HepG2 (cell line): ENCODE data around the gene PDCL3. TPM values are rescaled to one million over a fixed set of nuclear protein-coding genes. Genes with fewer than 3 reads are reported as not detected.

Experiments
- ATAC-seq: fragments of 200-7000 bp; cut with Tn5 transposase; 3 replicates; pipeline ENCODE4 v1.9.1; 2020; ENCODE audit warnings: mild to moderate bottlenecking, moderate library complexity
- BruUV-seq: library from RNA; stranded (reverse); fragments of 400-500 nt; replicated peaks from 2 replicates; lab custom pipeline; 2021; lab: Mats Ljungman, UMichigan
- CTCF ChIA-PET: fragments of 300-600 bp; formaldehyde crosslinking; extraction: SDS; loops from one replicate; lab custom pipeline; 2021; ENCODE audit warnings: low total read pairs, inconsistent platforms, low intra/inter-chr PET ratio; lab: Yijun Ruan, JAX
- POLR2A ChIA-PET: fragments of 350-600 bp; sonication (Branson Sonifier 250); formaldehyde crosslinking; loops from one replicate; lab custom pipeline; 2020; ENCODE audit warnings: antibody characterized with exemption, inconsistent platforms; lab: Yijun Ruan, JAX
- DNase-seq: peaks from one replicate; pipeline ENCODE4 v3.0.0-alpha.2; 2015; ENCODE audit warnings: low spot score
- FAIRE-seq: peaks from 3 replicates; lab custom pipeline; 2011; peaks lifted over from hg19 to GRCh38; lab: Jason Lieb, UNC
- H2AFZ ChIP-seq: one replicate; pipeline ENCODE4 v1.6.1; 2011; ENCODE audit warnings: low read length, inconsistent platforms
- H3K27ac ChIP-seq: fragments of 300-600 bp; 3 replicates; pipeline ENCODE4 v1.8.0; 2011; ENCODE audit warnings: mixed run types, mild to moderate bottlenecking, mixed read lengths, low read length, inconsistent platforms; ENCODE audit not compliant: insufficient read depth; ENCODE audit errors: extremely low read length
- H3K27me3 ChIP-seq, 2 experiments: fragments of 200-600 bp in 1 of 2; 2 replicates in 1 of 2; 3 replicates in 1 of 2; pipeline versions ENCODE4 v1.6.0 to v1.8.0; 2011; ENCODE audit warnings: low read length in 2 of 2, mild to moderate bottlenecking in 2 of 2, moderate library complexity in 2 of 2, inconsistent platforms in 1 of 2; ENCODE audit not compliant: insufficient read depth in 2 of 2, control insufficient read depth in 1 of 2
- H3K36me3 ChIP-seq, 2 experiments: fragments of 200-600 bp in 1 of 2; replicated peaks in 1 of 2; 2 replicates in 1 of 2; 3 replicates in 1 of 2; pipeline versions ENCODE4 v1.5.1 to v1.8.0; 2011; ENCODE audit warnings: low read length in 2 of 2, inconsistent platforms in 1 of 2; ENCODE audit not compliant: insufficient read depth in 2 of 2, control insufficient read depth in 1 of 2
- H3K4me1 ChIP-seq: 2 replicates; pipeline ENCODE4 v1.5.1; 2012; ENCODE audit warnings: low read length, inconsistent platforms; ENCODE audit not compliant: insufficient read depth
- H3K4me2 ChIP-seq: 2 replicates; pipeline ENCODE4 v1.6.0; 2011; ENCODE audit warnings: low read depth, low read length, inconsistent platforms
- H3K4me3 ChIP-seq, 3 experiments: fragments of 200-600 bp in 1 of 3; sonication (generic), shearing (Covaris generic) in 1 of 3; replicated peaks in 1 of 3; 2 replicates each; pipeline ENCODE4 v1.5.1; 2011 to 2016; ENCODE audit warnings: low read length in 3 of 3, inconsistent platforms in 2 of 3, low read depth in 2 of 3, mild to moderate bottlenecking in 2 of 3, control low read depth in 1 of 3, mixed read lengths in 1 of 3; ENCODE audit not compliant: insufficient read depth in 1 of 3
- H3K79me2 ChIP-seq: one replicate; pipeline ENCODE4 v1.6.1; 2011; ENCODE audit warnings: low read length, inconsistent platforms; ENCODE audit not compliant: insufficient read depth
- H3K9ac ChIP-seq: 2 replicates; pipeline ENCODE4 v1.6.0; 2011; ENCODE audit warnings: mild to moderate bottlenecking, low read depth, low read length, inconsistent platforms; ENCODE audit not compliant: insufficient read depth
- H3K9me3 ChIP-seq: 2 replicates; pipeline ENCODE4 v1.5.1; 2012; ENCODE audit warnings: mild to moderate bottlenecking, low read length
- H4K20me1 ChIP-seq: 2 replicates; pipeline ENCODE4 v1.6.0; 2011; ENCODE audit warnings: inconsistent platforms, mild to moderate bottlenecking, low read length, moderate library complexity; ENCODE audit not compliant: insufficient read depth
- ADNP ChIP-seq: sonication (generic); formaldehyde crosslinking; IDR thresholded peaks from 2 replicates; pipeline ENCODE4 v1.4.0; 2020; ENCODE audit warnings: missing genetic modification reagents
- CREB1 ChIP-seq, 2 experiments: fragments of 450-650 bp in 1 of 2; IDR thresholded peaks; 2 replicates each; pipeline ENCODE4 v1.6.1; 2016 to 2017; ENCODE audit warnings: control low read depth in 1 of 2, mild to moderate bottlenecking in 1 of 2, missing compliant biosample characterization in 1 of 2, missing genetic modification characterization in 1 of 2
- FOSL1 ChIP-seq: sonication (generic); formaldehyde crosslinking; IDR thresholded peaks from 2 replicates; pipeline ENCODE4 v1.9.0; 2021; ENCODE audit warnings: missing genetic modification reagents, borderline replicate concordance
- GABPA ChIP-seq, 2 experiments: IDR thresholded peaks; 2 replicates each; pipeline ENCODE4 v1.6.1; 2011 to 2016; ENCODE audit warnings: low read depth in 2 of 2, low read length in 1 of 2, missing biosample characterization in 1 of 2, missing genetic modification characterization in 1 of 2
- KLF15 ChIP-seq: sonication (generic); formaldehyde crosslinking; IDR thresholded peaks from 2 replicates; pipeline ENCODE4 v1.8.1; 2023; ENCODE audit warnings: borderline replicate concordance, mild to moderate bottlenecking, inconsistent platforms, missing genetic modification reagents, mixed read lengths
- NR3C1 ChIP-seq: sonication (generic); formaldehyde crosslinking; IDR thresholded peaks from 2 replicates; pipeline ENCODE4 v1.4.0; 2020; ENCODE audit warnings: missing genetic modification reagents
- REL ChIP-seq: sonication (generic); formaldehyde crosslinking; conservative IDR thresholded peaks from 2 replicates; pipeline ENCODE4 v1.8.0; 2022; ENCODE audit warnings: mild to moderate bottlenecking, missing genetic modification reagents, moderate library complexity
- SSRP1 ChIP-seq: IDR thresholded peaks from 2 replicates; pipeline ENCODE4 v1.6.1; 2016; ENCODE audit warnings: control low read depth
- ZBTB1 ChIP-seq: sonication (generic); formaldehyde crosslinking; IDR thresholded peaks from 2 replicates; pipeline ENCODE4 v1.4.0; 2020; ENCODE audit warnings: missing genetic modification reagents, borderline replicate concordance
- ZNF558 ChIP-seq: sonication (generic); formaldehyde crosslinking; IDR thresholded peaks from 2 replicates; pipeline ENCODE4 v1.9.0; 2022; ENCODE audit warnings: mild to moderate bottlenecking, missing genetic modification reagents, borderline replicate concordance
- ZSCAN20 ChIP-seq: sonication (generic); formaldehyde crosslinking; IDR thresholded peaks from 2 replicates; pipeline ENCODE4 v1.4.0; 2020; ENCODE audit warnings: missing genetic modification reagents, mild to moderate bottlenecking, borderline replicate concordance
- WGBS: methylation state at CpG from one replicate; pipeline ENCODE4 v1.1.6; 2017; ENCODE audit warnings: low lambda C conversion rate; 5-methylcytosine and 5-hydroxymethylcytosine counted together
- in situ Hi-C: cut with HindIII; loops from 2 replicates; pipeline ENCODE4 v1.10.0; 2017; ENCODE audit warnings: low pct_unique_long_range_greater_than_20kb; ENCODE audit not compliant: extremely low pct_ligation_motif_present
- intact Hi-C: fragments of 100-400 bp; cut with micrococcal nuclease; formaldehyde crosslinking; loops from one replicate; pipeline ENCODE4 v1.10.0; 2022; ENCODE audit not compliant: unreplicated experiment
- polyA plus RNA-seq, 8 experiments: library from polyadenylated mRNA; depleted of rRNA in 3 of 8; stranded (reverse) in 7 of 8; unstranded in 1 of 8; fragments of >200 nt; fragmentation: Illumina TruSeq in 4 of 8; extraction: Trizol in 4 of 8; gene quantifications; 2 replicates each; pipeline versions ENCODE4 v1.2.1 to v1.2.3, GENCODE V29; 2011 to 2016; ENCODE audit warnings: low read depth in 4 of 8, missing spikeins in 1 of 8, mixed read lengths in 1 of 8; ENCODE audit not compliant: insufficient read depth in 1 of 8
- total RNA-seq, 5 experiments: library from RNA; depleted of rRNA; stranded (reverse); fragments of >200 nt; fragmentation: Illumina TruSeq; extraction: Trizol; gene quantifications; 2 replicates each; pipeline ENCODE4 v1.2.3, GENCODE V29; 2016; ENCODE audit warnings: low read depth in 1 of 5
- TF ChIP-seq, protein P1 (sequence below): sonication (generic); formaldehyde crosslinking; IDR thresholded peaks from 2 replicates; pipeline ENCODE4 v1.8.0; 2022; ENCODE audit warnings: mild to moderate bottlenecking, missing genetic modification reagents; ENCODE audit not compliant: insufficient replicate concordance
- TF ChIP-seq, protein P2 (sequence below), 2 experiments: fragments of 450-650 bp in 1 of 2; sonication (generic) in 1 of 2; formaldehyde crosslinking in 1 of 2; IDR thresholded peaks; 2 replicates each; pipeline versions ENCODE4 v1.6.1 to v1.8.0; 2016 to 2022; ENCODE audit warnings: antibody characterized with exemption in 1 of 2, mild to moderate bottlenecking in 1 of 2, missing genetic modification reagents in 1 of 2

The PDCL3 gene
- total and polyA plus RNA-seq, 2 of the 13 experiments (the other 11 are each of a cell fraction or from before 2014, with no cell fraction given) = 14.4 to 24.4 TPM

DNA sequence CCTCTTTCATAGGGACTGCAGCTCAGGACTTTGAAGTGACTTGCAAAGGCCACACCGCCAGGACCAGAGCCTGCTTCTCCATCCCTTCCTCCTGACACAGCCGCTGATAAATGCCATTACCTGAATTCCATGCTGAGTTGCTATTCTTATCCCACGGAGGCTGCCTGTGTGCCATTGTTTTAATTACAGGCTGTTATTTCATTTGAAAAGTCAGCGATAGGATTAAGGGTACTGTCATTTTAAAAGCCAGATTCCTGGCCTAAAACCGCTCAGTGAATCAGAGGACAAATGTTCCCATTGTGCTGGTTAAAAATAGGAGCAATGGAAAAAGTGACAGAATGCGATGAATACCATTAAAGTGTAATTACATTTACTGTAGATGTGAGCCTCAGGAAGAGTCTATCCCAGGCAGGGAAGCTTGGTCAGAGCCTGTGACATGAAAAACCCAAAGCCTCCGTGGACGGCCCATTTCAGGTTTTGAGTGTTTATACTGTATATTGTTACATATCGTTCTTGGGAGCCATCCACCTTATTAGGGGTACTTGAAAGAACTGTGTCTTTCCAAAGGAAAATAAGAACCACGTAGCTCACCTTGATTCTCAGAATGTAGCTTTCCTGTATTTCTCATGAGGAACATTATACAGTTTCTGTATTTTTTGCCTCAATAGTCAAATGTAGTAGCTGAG is 41.3 kb downstream of the PDCL3 start:
- intact Hi-C loops (no loop called here), in situ Hi-C loops (no loop called here)
- peaks cover 0 to 18% of the 10 kb centered on the region in 2 experiments; a peak in 1 of 5 replicates for H3K27me3 ChIP-seq
- no peak overlapping the region for H3K4me3 ChIP-seq
- no peak for DNase-seq
- POLR2A ChIA-PET = no interaction called here
- 41% methylated on average over 10 of the region's 10 CpGs for WGBS
- H4K20me1 ChIP-seq = no peaks in the 10 kb centered on the region
- H3K4me2 ChIP-seq = no peak overlapping the region
- ATAC-seq = peak; percentile 19; the same call in 2 of the 3 replicates
- no peaks in the 10 kb centered on the region for H3K79me2 ChIP-seq
- H2AFZ ChIP-seq = no peak overlapping the region
- CTCF ChIA-PET = no interaction called here
- BruUV-seq = no TSS peak
- no peaks in the 10 kb centered on the region for H3K36me3 ChIP-seq
- no peak overlapping the region for H3K9ac ChIP-seq
- H3K9me3 ChIP-seq = no peaks in the 10 kb centered on the region
- no peak overlapping the region for H3K27ac ChIP-seq
- FAIRE-seq = no peak
- H3K4me1 ChIP-seq = peaks cover 26% of the 10 kb centered on the region
- TF ChIP-seq NR3C1 (CRISPR knock-in tag) = no peak
- TF ChIP-seq ZNF558 (CRISPR knock-in tag) = no peak
- TF ChIP-seq REL (CRISPR knock-in tag) = no peak
- no peak for TF ChIP-seq ZSCAN20 (CRISPR knock-in tag)
- no peak for TF ChIP-seq SSRP1 (CRISPR knock-in tag)
- TF ChIP-seq KLF15 (CRISPR knock-in tag) = no peak
- no peak for TF ChIP-seq CREB1 (IDR thresholded peaks at IDR 0.05)
- TF ChIP-seq CREB1 (CRISPR knock-in tag; IDR thresholded peaks at IDR 0.05) = no peak
- no peak for TF ChIP-seq ZBTB1 (CRISPR knock-in tag)
- no peak for TF ChIP-seq FOSL1
- no peak for TF ChIP-seq GABPA (IDR thresholded peaks at IDR 0.05; ENCODE audit: low read depth, low read length)
- no peak for TF ChIP-seq GABPA (CRISPR knock-in tag; IDR thresholded peaks at IDR 0.05; ENCODE audit: low read depth)
- TF ChIP-seq, protein P1, sequence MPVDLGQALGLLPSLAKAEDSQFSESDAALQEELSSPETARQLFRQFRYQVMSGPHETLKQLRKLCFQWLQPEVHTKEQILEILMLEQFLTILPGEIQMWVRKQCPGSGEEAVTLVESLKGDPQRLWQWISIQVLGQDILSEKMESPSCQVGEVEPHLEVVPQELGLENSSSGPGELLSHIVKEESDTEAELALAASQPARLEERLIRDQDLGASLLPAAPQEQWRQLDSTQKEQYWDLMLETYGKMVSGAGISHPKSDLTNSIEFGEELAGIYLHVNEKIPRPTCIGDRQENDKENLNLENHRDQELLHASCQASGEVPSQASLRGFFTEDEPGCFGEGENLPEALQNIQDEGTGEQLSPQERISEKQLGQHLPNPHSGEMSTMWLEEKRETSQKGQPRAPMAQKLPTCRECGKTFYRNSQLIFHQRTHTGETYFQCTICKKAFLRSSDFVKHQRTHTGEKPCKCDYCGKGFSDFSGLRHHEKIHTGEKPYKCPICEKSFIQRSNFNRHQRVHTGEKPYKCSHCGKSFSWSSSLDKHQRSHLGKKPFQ (CRISPR knock-in tag) = no peak
- TF ChIP-seq, protein P2, sequence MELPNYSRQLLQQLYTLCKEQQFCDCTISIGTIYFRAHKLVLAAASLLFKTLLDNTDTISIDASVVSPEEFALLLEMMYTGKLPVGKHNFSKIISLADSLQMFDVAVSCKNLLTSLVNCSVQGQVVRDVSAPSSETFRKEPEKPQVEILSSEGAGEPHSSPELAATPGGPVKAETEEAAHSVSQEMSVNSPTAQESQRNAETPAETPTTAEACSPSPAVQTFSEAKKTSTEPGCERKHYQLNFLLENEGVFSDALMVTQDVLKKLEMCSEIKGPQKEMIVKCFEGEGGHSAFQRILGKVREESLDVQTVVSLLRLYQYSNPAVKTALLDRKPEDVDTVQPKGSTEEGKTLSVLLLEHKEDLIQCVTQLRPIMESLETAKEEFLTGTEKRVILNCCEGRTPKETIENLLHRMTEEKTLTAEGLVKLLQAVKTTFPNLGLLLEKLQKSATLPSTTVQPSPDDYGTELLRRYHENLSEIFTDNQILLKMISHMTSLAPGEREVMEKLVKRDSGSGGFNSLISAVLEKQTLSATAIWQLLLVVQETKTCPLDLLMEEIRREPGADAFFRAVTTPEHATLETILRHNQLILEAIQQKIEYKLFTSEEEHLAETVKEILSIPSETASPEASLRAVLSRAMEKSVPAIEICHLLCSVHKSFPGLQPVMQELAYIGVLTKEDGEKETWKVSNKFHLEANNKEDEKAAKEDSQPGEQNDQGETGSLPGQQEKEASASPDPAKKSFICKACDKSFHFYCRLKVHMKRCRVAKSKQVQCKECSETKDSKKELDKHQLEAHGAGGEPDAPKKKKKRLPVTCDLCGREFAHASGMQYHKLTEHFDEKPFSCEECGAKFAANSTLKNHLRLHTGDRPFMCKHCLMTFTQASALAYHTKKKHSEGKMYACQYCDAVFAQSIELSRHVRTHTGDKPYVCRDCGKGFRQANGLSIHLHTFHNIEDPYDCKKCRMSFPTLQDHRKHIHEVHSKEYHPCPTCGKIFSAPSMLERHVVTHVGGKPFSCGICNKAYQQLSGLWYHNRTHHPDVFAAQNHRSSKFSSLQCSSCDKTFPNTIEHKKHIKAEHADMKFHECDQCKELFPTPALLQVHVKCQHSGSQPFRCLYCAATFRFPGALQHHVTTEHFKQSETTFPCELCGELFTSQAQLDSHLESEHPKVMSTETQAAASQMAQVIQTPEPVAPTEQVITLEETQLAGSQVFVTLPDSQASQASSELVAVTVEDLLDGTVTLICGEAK (IDR thresholded peaks at IDR 0.05) = no peak
- TF ChIP-seq, protein P2 (CRISPR knock-in tag; IDR thresholded peaks at IDR 0.05) = no peak
- no peak for TF ChIP-seq ADNP (CRISPR knock-in tag)
